PFSK-1 (cell line): ENCODE measurements around the gene CENPP.

Experiments
- FOXP2 ChIP-seq: optimal IDR thresholded peaks from 2 replicates; pipeline ENCODE3; 2011; ENCODE audit warnings: borderline replicate concordance, control low read depth, inconsistent platforms; ENCODE audit not compliant: insufficient read depth; ENCODE audit errors: extremely low read length, extremely low read depth
- POLR2AphosphoS5 ChIP-seq: IDR thresholded peaks from 2 replicates; pipeline ENCODE4 v1.6.1; 2012; ENCODE audit warnings: low read depth, mild to moderate bottlenecking, control low read depth, low read length, moderate library complexity
- SIN3A ChIP-seq: IDR thresholded peaks from 2 replicates; pipeline ENCODE4 v1.6.1; 2012; ENCODE audit warnings: mild to moderate bottlenecking, low read length, moderate library complexity, borderline replicate concordance; ENCODE audit not compliant: insufficient read depth
- TAF1 ChIP-seq: IDR thresholded peaks from 2 replicates; pipeline ENCODE4 v1.6.1; 2012; ENCODE audit warnings: low read length, control low read depth, borderline replicate concordance; ENCODE audit not compliant: insufficient read depth
- TF ChIP-seq, protein P1 (sequence below), 2 experiments: IDR thresholded peaks; 2 replicates each; pipeline versions ENCODE4 v1.6.1 to v1.8.0; 2011 to 2012; ENCODE audit warnings: low read depth in 2 of 2, low read length in 2 of 2, control low read depth in 1 of 2, inconsistent platforms in 1 of 2, mild to moderate bottlenecking in 1 of 2, moderate library complexity in 1 of 2; ENCODE audit not compliant: insufficient read depth in 1 of 2

CENPP gene

GRCh38 chr9:92493749-92494387 is 168.1 kb downstream of the CENPP start:
- TF ChIP-seq FOXP2 (no peak), TAF1 (no peak), SIN3A (no peak), POLR2AphosphoS5 (no peak)
- TF ChIP-seq, protein P1, sequence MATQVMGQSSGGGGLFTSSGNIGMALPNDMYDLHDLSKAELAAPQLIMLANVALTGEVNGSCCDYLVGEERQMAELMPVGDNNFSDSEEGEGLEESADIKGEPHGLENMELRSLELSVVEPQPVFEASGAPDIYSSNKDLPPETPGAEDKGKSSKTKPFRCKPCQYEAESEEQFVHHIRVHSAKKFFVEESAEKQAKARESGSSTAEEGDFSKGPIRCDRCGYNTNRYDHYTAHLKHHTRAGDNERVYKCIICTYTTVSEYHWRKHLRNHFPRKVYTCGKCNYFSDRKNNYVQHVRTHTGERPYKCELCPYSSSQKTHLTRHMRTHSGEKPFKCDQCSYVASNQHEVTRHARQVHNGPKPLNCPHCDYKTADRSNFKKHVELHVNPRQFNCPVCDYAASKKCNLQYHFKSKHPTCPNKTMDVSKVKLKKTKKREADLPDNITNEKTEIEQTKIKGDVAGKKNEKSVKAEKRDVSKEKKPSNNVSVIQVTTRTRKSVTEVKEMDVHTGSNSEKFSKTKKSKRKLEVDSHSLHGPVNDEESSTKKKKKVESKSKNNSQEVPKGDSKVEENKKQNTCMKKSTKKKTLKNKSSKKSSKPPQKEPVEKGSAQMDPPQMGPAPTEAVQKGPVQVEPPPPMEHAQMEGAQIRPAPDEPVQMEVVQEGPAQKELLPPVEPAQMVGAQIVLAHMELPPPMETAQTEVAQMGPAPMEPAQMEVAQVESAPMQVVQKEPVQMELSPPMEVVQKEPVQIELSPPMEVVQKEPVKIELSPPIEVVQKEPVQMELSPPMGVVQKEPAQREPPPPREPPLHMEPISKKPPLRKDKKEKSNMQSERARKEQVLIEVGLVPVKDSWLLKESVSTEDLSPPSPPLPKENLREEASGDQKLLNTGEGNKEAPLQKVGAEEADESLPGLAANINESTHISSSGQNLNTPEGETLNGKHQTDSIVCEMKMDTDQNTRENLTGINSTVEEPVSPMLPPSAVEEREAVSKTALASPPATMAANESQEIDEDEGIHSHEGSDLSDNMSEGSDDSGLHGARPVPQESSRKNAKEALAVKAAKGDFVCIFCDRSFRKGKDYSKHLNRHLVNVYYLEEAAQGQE (IDR thresholded peaks at IDR 0.05; ENCODE audit: insufficient read depth in 1 of 2, low read depth in 2 of 2, low read length in 2 of 2): no peak

DNA sequence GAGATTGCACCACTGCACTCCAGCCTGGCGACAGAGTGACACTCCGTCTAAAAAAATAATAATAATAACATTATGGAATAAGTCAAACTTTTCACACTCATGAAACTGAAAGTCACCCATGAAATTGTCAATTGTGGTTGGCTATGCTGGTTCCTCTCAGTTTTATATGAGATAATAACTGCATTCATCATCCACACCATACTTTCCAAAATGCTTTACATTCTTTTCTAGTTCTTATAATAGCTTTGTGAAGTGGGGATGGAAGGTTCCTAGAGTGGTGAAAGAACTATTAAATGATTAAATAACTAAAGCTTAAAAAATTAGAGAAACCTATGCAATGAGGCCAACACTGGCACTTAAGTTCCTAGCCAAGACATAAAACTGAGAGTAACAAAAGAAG is 169.1 kb downstream of the CENPP start:
- TF ChIP-seq SIN3A: no peak
- TF ChIP-seq, protein P1 (IDR thresholded peaks at IDR 0.05; ENCODE audit: insufficient read depth in 1 of 2, low read depth in 2 of 2, low read length in 2 of 2): no peak
- TF ChIP-seq TAF1: no peak
- no peak for TF ChIP-seq POLR2AphosphoS5
- no peak for TF ChIP-seq FOXP2

- TF ChIP-seq, protein P1 (IDR thresholded peaks at IDR 0.05; ENCODE audit: insufficient read depth in 1 of 2, low read depth in 2 of 2, low read length in 2 of 2): no peak
- TF ChIP-seq FOXP2 (no peak), SIN3A (no peak), TAF1 (no peak), POLR2AphosphoS5 (no peak)
Observed at GRCh38 chr9:92496396-92497176, 170.8 kb downstream of the CENPP start.

DNA sequence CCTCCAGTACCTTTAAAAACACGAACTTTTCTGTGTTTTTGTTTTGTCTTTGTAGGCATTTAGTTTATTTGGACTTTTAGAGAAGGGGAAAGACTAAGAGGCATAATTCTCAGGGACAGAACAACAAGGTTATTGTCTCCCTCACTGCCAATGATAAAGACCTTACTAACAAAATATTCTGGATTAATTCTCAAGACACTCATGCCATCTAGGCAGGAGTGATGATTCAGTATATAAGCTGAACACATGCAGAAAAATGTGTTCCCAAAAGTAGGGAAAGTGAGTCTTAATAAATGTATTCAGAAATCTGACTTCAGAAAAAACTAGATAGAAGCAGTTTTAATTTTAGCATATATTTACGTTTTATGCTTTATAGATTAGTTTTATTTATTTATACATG is 173.9 kb downstream of the CENPP start:
- TF ChIP-seq TAF1 (no peak), SIN3A (no peak), POLR2AphosphoS5 (no peak), FOXP2 (no peak)
- TF ChIP-seq, protein P1 (IDR thresholded peaks at IDR 0.05; ENCODE audit: insufficient read depth in 1 of 2, low read depth in 2 of 2, low read length in 2 of 2): no peak
